OCI-LY7 (cell line): Measurements from ENCODE around the gene LRRC66. TPM values are rescaled to one million over a fixed set of nuclear protein-coding genes. Genes with fewer than 3 reads are reported as not detected.

Experiments
- BruUV-seq: library from RNA; stranded (reverse); fragments of 400-500 nt; replicated peaks from 2 replicates; lab custom pipeline; 2021; lab: Mats Ljungman, UMichigan
- CTCF ChIA-PET: fragments of 300-600 bp; sonication (Branson Sonifier 250); formaldehyde crosslinking; loops from one replicate; lab custom pipeline; 2022; ENCODE audit warnings: antibody characterized with exemption; ENCODE audit not compliant: unreplicated experiment; lab: Charles Lee
- POLR2A ChIA-PET: fragments of 300-600 bp; sonication (Branson Sonifier 250); formaldehyde crosslinking; loops from one replicate; lab custom pipeline; 2022; ENCODE audit warnings: antibody characterized with exemption; lab: Charles Lee
- DNase-seq: peaks from one replicate; pipeline ENCODE4 v3.0.0-alpha.2; 2015; ENCODE audit warnings: low spot score
- H2AFZ ChIP-seq: fragments of 200-600 bp; sonication (generic), shearing (Covaris generic); 2 replicates; pipeline ENCODE4 v1.6.1; 2014; ENCODE audit warnings: mild to moderate bottlenecking, antibody characterized with exemption, low read length, moderate library complexity
- H3K27ac ChIP-seq: fragments of 200-600 bp; sonication (generic); 2 replicates; pipeline ENCODE4 v1.5.1; 2014; ENCODE audit warnings: mixed run types, low read depth, mild to moderate bottlenecking, moderate library complexity, low read length, inconsistent platforms; ENCODE audit not compliant: poor library complexity, severe bottlenecking
- H3K36me3 ChIP-seq: fragments of 200-600 bp; sonication (generic); 2 replicates; pipeline ENCODE4 v1.6.1; 2014; ENCODE audit warnings: mild to moderate bottlenecking, antibody characterized with exemption, low read length, moderate library complexity, mixed read lengths; ENCODE audit not compliant: insufficient read depth
- H3K4me1 ChIP-seq: fragments of 200-600 bp; sonication (generic); 2 replicates; pipeline ENCODE4 v1.5.1; 2014; ENCODE audit warnings: mild to moderate bottlenecking, low read length; ENCODE audit not compliant: insufficient read depth, poor library complexity, severe bottlenecking
- H3K4me2 ChIP-seq: fragments of 200-600 bp; sonication (generic); 2 replicates; pipeline ENCODE4 v1.6.1; 2014; ENCODE audit warnings: mild to moderate bottlenecking, low read length
- H3K4me3 ChIP-seq: fragments of 200-600 bp; sonication (generic); 2 replicates; pipeline ENCODE4 v1.5.1; 2014; ENCODE audit warnings: mild to moderate bottlenecking, low read depth, low read length; ENCODE audit not compliant: poor library complexity, severe bottlenecking
- H3K79me2 ChIP-seq: fragments of 200-600 bp; sonication (generic); 2 replicates; pipeline ENCODE4 v1.6.1; 2016; ENCODE audit warnings: low read depth, mild to moderate bottlenecking, low read length, moderate library complexity, mixed read lengths; ENCODE audit not compliant: insufficient read depth
- H3K9me2 ChIP-seq: fragments of 200-600 bp; sonication (generic); 2 replicates; pipeline ENCODE4 v1.6.1; 2016; ENCODE audit warnings: mild to moderate bottlenecking, low read length, mixed read lengths; ENCODE audit not compliant: insufficient read depth
- H3K9me3 ChIP-seq: fragments of 200-600 bp; sonication (generic); 2 replicates; pipeline ENCODE4 v1.6.1; 2014; ENCODE audit warnings: mild to moderate bottlenecking, mixed run types, low read length, mixed read lengths
- H4K20me1 ChIP-seq: fragments of 200-600 bp; sonication (generic); 2 replicates; pipeline ENCODE4 v1.6.1; 2014; ENCODE audit warnings: mild to moderate bottlenecking, antibody characterized with exemption, low read length, moderate library complexity, mixed read lengths; ENCODE audit not compliant: insufficient read depth
- EZH2phosphoT487 ChIP-seq: fragments of 200-600 bp; sonication (generic); IDR thresholded peaks from 2 replicates; pipeline ENCODE4 v1.6.1; 2018; ENCODE audit warnings: low read depth, borderline replicate concordance, mild to moderate bottlenecking, mixed run types, antibody characterized with exemption, low read length, moderate library complexity, mixed read lengths
- intact Hi-C: fragments of 100-400 bp; cut with micrococcal nuclease; formaldehyde crosslinking; loops from one replicate; pipeline ENCODE4 v1.10.0; 2022; ENCODE audit not compliant: unreplicated experiment
- total RNA-seq, 2 experiments: library from RNA; depleted of rRNA in 1 of 2; stranded (reverse); fragments of >200 nt in 1 of 2; shearing (Covaris generic) in 1 of 2; gene quantifications; 2 replicates each; pipeline ENCODE4 v1.2.3, GENCODE V29; 2014 to 2022
- TF ChIP-seq, protein P1 (sequence below): fragments of 200-600 bp; sonication (generic); conservative IDR thresholded peaks from 2 replicates; pipeline ENCODE4 v1.5.1; 2014; ENCODE audit warnings: mild to moderate bottlenecking, antibody characterized with exemption, low read length, moderate library complexity, mixed read lengths

LRRC66 gene
- total RNA-seq, 2 experiments from 2014 or later, result 0.25 TPM

DNA sequence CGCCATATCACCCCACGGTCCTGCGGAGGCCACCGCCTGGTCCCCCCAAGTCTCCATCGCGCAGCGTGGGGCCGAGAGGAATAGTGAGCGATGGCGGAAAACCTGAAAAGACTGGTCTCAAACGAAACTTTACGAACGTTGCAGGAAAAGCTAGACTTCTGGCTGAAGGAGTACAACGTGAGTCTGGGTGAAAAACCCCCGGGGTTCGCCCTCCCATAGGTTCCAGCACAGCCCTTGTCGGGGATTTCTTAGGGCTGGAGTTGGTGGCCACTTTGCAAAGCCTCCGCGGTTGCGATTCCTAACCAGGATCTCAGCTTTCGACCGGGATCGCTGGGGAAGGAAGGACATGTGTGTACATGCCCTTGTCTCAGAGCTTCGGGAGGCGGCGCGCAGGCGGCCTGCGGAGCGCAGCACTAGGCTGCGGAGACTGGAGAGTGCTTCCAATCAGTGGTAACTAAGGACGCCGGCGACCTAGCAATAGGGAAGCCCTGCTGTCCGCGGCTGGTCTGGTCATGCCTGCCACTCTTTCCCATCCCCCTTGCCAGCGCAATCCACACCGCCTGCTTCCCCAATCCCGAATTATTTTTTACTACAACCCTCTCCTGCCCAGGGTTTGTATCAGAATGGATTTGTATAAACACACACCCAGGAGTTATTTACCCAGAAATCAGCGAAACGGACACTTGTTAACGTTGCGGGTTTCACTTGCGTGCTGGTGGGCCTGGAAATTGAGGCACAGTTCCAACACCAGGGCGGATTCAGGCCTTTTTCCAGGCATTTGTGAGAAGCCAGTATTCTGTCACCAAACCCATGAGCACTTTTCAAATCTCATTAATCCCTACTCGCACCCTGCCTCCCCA lies 31.7 kb upstream of the LRRC66 start:
- Histone ChIP-seq H3K79me2 (no peaks in the 10 kb centered on the region), H3K27ac (no peak overlapping the region), H4K20me1 (no peaks in the 10 kb centered on the region), H3K4me2 (no peak overlapping the region), H3K4me1 (no peaks in the 10 kb centered on the region), H2AFZ (no peak overlapping the region), H3K4me3 (no peak overlapping the region), H3K36me3 (no peaks in the 10 kb centered on the region), H3K9me3 (no peaks in the 10 kb centered on the region), H3K9me2 (no peaks in the 10 kb centered on the region)
- POLR2A ChIA-PET, result no interaction called here
- intact Hi-C loops, result no loop called here
- CTCF ChIA-PET, result no interaction called here
- BruUV-seq, result no TSS peak
- DNase-seq, result no peak
- TF ChIP-seq, protein P1, sequence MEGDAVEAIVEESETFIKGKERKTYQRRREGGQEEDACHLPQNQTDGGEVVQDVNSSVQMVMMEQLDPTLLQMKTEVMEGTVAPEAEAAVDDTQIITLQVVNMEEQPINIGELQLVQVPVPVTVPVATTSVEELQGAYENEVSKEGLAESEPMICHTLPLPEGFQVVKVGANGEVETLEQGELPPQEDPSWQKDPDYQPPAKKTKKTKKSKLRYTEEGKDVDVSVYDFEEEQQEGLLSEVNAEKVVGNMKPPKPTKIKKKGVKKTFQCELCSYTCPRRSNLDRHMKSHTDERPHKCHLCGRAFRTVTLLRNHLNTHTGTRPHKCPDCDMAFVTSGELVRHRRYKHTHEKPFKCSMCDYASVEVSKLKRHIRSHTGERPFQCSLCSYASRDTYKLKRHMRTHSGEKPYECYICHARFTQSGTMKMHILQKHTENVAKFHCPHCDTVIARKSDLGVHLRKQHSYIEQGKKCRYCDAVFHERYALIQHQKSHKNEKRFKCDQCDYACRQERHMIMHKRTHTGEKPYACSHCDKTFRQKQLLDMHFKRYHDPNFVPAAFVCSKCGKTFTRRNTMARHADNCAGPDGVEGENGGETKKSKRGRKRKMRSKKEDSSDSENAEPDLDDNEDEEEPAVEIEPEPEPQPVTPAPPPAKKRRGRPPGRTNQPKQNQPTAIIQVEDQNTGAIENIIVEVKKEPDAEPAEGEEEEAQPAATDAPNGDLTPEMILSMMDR, result no peak
- no peak for TF ChIP-seq EZH2phosphoT487

DNA sequence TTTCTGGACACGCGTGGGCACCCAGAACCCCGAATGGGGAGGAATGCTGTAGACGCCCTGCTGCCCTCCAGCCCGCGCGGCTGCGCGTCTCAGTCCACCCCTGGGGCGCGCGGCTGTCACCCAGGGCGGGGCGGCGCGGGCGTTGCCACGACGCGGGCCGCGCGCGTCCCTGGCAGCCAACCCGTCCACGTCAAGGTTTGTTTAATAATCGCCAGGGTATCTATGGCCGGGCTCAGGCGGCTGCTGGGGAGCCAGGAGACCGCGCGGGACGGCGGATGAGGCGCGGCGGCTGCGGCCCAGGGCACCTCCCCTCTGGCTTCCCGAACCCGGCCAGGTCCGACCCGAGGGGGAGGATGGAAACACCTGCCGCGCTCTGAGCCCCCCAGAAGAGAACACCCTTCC lies 31.1 kb upstream of the LRRC66 start, which contains the start of gene SPATA18:
Gene SPATA18 (plus strand): TSS at position 92 of the 402 bp plus-strand sequence. CDS start 401 bp downstream, outside the sequence.
- Histone ChIP-seq H3K36me3 (no peaks in the 10 kb centered on the region), H3K9me3 (no peaks in the 10 kb centered on the region), H2AFZ (no peak within 1 kb of the TSS), H3K4me1 (no peaks in the 10 kb centered on the region), H3K4me3 (no peak within 1 kb of the TSS), H3K9me2 (no peaks in the 10 kb centered on the region), H3K27ac (no peak within 1 kb of the TSS), H4K20me1 (no peaks in the 10 kb centered on the region), H3K4me2 (no peak within 1 kb of the TSS), H3K79me2 (no peaks in the 10 kb centered on the region)
- intact Hi-C loops, result no loop called here
- ChIA-PET CTCF (no interaction called here), POLR2A (interaction anchor here (0.6 kb wide), 1 partner anchor 36 kb away, joined by 3 read pairs; no protein-coding TSS in a partner anchor)
- no TSS peak for BruUV-seq
- DNase-seq, result no peak
- TF ChIP-seq, protein P1, result no peak
- no peak for TF ChIP-seq EZH2phosphoT487

DNA sequence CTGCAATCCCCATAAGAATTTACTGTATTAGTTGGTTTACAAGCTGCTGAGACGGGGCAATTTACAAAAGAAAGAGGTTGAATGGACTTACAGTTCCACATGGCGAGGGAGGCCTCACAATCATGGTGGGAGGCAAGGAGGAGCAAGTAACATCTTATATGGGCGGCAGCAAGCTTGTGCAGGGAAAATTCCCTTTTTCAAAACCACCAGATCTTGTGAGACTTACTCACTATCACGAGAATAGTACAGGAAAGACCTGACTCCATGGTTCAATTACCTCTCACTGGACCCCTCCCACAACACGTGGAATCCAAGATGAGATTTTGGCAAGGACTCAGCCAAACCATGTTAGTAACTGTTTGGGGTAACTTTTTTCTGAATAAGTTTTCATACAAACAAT lies 29.1 kb upstream of the LRRC66 start:
- no peak for TF ChIP-seq EZH2phosphoT487
- TF ChIP-seq, protein P1, result no peak
- no peaks in the 10 kb centered on the region for H3K36me3 ChIP-seq
- CTCF ChIA-PET, result no interaction called here
- no peaks in the 10 kb centered on the region for H3K9me2 ChIP-seq
- no peak overlapping the region for H3K27ac ChIP-seq
- no peak overlapping the region for H2AFZ ChIP-seq
- H3K4me1 ChIP-seq, result no peaks in the 10 kb centered on the region
- no peaks in the 10 kb centered on the region for H3K79me2 ChIP-seq
- no peak overlapping the region for H3K4me2 ChIP-seq
- POLR2A ChIA-PET, result no interaction called here
- no peak overlapping the region for H3K4me3 ChIP-seq
- intact Hi-C loops, result no loop called here
- BruUV-seq, result no TSS peak
- no peak for DNase-seq
- no peaks in the 10 kb centered on the region for H4K20me1 ChIP-seq
- no peaks in the 10 kb centered on the region for H3K9me3 ChIP-seq
